Right hindlimb (tissue), 1 donor: Measurements from ENCODE around the gene GPATCH8.
A peak's percentile ranks its signal among the peaks of the same experiment; 100 is the strongest.

Source experiments
- DNase-seq: peaks from one replicate; pipeline ENCODE4 v3.0.0-alpha.2; 2018

Gene GPATCH8

GRCh38 chr17:44352828-44353671, 150.2 kb downstream of the GPATCH8 start:
- DNase-seq = peak; percentile 53

- peak; percentile 38 for DNase-seq
Measured at GRCh38 chr17:44351961-44352827, 151.0 kb downstream of the GPATCH8 start.

GRCh38 chr17:44351464-44351863, 151.7 kb downstream of the GPATCH8 start:
- no peak for DNase-seq

GRCh38 chr17:44350733-44351226, 152.4 kb downstream of the GPATCH8 start:
- peak; percentile 65 for DNase-seq

GRCh38 chr17:44349553-44350070, 153.6 kb downstream of the GPATCH8 start:
- DNase-seq = no peak

- no peak for DNase-seq
Measured at GRCh38 chr17:44348988-44349364, 154.2 kb downstream of the GPATCH8 start.

- DNase-seq = no peak
Measured at GRCh38 chr17:44348234-44348987, 154.8 kb downstream of the GPATCH8 start.
